Caco-2 (cell line): ENCODE results near the gene ERC2. TPM values are rescaled to one million over a fixed set of nuclear protein-coding genes. Genes with fewer than 3 reads are reported as not detected.

ENCODE experiments used
- BruUV-seq: library from RNA; stranded (reverse); fragments of 400-500 nt; replicated peaks from 2 replicates; lab custom pipeline; 2021; lab: Mats Ljungman, UMichigan
- CTCF ChIA-PET: fragments of 300-600 bp; sonication (Branson Sonifier 250); formaldehyde crosslinking; loops from one replicate; lab custom pipeline; 2022; ENCODE audit warnings: antibody characterized with exemption; lab: Charles Lee
- POLR2A ChIA-PET: fragments of 300-600 bp; sonication (Branson Sonifier 250); formaldehyde crosslinking; loops from one replicate; lab custom pipeline; 2022; ENCODE audit warnings: antibody characterized with exemption; lab: Charles Lee
- DNase-seq, 2 experiments: peaks; one replicate each; pipeline versions ENCODE4 v3.0.0 to v3.0.0-alpha.2; 2020 to 2022
- H3K27me3 ChIP-seq: replicated peaks from 2 replicates; pipeline ENCODE4 v1.6.0; 2011; ENCODE audit warnings: low read length; ENCODE audit not compliant: control insufficient read depth, insufficient read depth
- H3K36me3 ChIP-seq: 2 replicates; pipeline ENCODE4 v1.5.1; 2011; ENCODE audit warnings: low read length; ENCODE audit not compliant: control insufficient read depth, insufficient read depth
- H3K4me1 ChIP-seq: fragments of 250-450 bp; sonication (Bioruptor Pico); 2 replicates; pipeline ENCODE4 v1.5.1; 2020; ENCODE audit warnings: mild to moderate bottlenecking
- H3K4me3 ChIP-seq: 2 replicates; pipeline ENCODE4 v1.5.1; 2011; ENCODE audit warnings: low read depth, mild to moderate bottlenecking, control low read depth, low read length
- H3K9me3 ChIP-seq: fragments of 250-450 bp; sonication (Bioruptor Pico); 2 replicates; pipeline ENCODE4 v1.5.1; 2020; ENCODE audit warnings: mild to moderate bottlenecking, moderate library complexity
- H3K27ac Mint-ChIP-seq: one replicate; pipeline ENCODE4 v1.8.0; 2022; ENCODE audit warnings: mixed read lengths; ENCODE audit not compliant: unreplicated experiment
- H3K27me3 Mint-ChIP-seq: one replicate; pipeline ENCODE4 v1.8.0; 2022; ENCODE audit warnings: mixed read lengths; ENCODE audit not compliant: insufficient read depth, unreplicated experiment
- H3K36me3 Mint-ChIP-seq: one replicate; pipeline ENCODE4 v1.8.0; 2022; ENCODE audit warnings: mild to moderate bottlenecking, mixed read lengths; ENCODE audit not compliant: insufficient read depth, unreplicated experiment
- H3K4me1 Mint-ChIP-seq: one replicate; pipeline ENCODE4 v1.8.0; 2022; ENCODE audit warnings: low read depth, mixed read lengths; ENCODE audit not compliant: unreplicated experiment
- H3K4me3 Mint-ChIP-seq: one replicate; pipeline ENCODE4 v1.8.0; 2022; ENCODE audit warnings: mild to moderate bottlenecking, moderate library complexity, mixed read lengths; ENCODE audit not compliant: unreplicated experiment
- H3K9me3 Mint-ChIP-seq: one replicate; pipeline ENCODE4 v1.8.0; 2022; ENCODE audit warnings: mixed read lengths; ENCODE audit not compliant: unreplicated experiment
- intact Hi-C: fragments of 100-400 bp; cut with micrococcal nuclease; formaldehyde crosslinking; loops from one replicate; pipeline ENCODE4 v1.10.0; 2022; ENCODE audit not compliant: unreplicated experiment
- total RNA-seq: library from RNA; stranded (reverse); gene quantifications from 2 replicates; pipeline ENCODE4 v1.2.3, GENCODE V29; 2022
- TF ChIP-seq, protein P1 (sequence below), 2 experiments: fragments of 200-600 bp in 1 of 2; IDR thresholded peaks; 1 replicate in 1 of 2; 2 replicates in 1 of 2; pipeline versions ENCODE4 v1.5.1 to v1.8.0; 2011 to 2022; ENCODE audit warnings: antibody characterized with exemption in 1 of 2, control low read depth in 1 of 2, inconsistent platforms in 1 of 2, low read depth in 1 of 2, low read length in 1 of 2, mild to moderate bottlenecking in 1 of 2, moderate library complexity in 1 of 2; ENCODE audit not compliant: insufficient read depth in 1 of 2, severe bottlenecking in 1 of 2, unreplicated experiment in 1 of 2

Gene ERC2
- total RNA-seq, 1 experiment from 2014 or later = 0.54 TPM

DNA sequence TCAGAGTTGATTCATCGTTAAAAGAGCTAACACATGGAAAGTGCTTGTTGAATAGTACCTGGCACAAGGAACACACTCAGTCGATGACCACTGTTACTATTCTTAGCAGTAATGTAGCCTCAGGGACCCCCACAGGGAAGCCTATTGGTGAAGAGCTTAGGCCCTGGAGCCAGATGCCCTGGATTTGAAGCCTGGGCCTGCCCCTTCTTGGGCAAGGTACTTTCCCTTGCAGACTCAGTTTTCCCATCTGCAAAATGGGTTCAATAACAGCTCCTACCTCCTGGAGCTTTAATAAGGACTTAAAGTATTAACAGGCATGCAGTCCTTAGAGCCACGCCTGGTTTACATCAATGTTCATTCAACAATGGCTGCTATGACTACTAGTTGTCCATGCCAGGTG is 884.2 kb downstream of the ERC2 start:
- Mint-ChIP-seq H3K9me3 (no peaks in the 10 kb centered on the region), H3K27ac (no peak overlapping the region), H3K4me1 (no peaks in the 10 kb centered on the region), H3K36me3 (no peaks in the 10 kb centered on the region), H3K4me3 (no peak overlapping the region), H3K27me3 (peaks cover 2% of the 10 kb centered on the region)
- intact Hi-C loops = no loop called here
- no peak for DNase-seq
- Histone ChIP-seq H3K36me3 (no peaks in the 10 kb centered on the region), H3K9me3 (no peaks in the 10 kb centered on the region), H3K4me1 (no peaks in the 10 kb centered on the region), H3K27me3 (no peaks in the 10 kb centered on the region), H3K4me3 (no peak overlapping the region)
- ChIA-PET CTCF (no interaction called here), POLR2A (interaction anchor here (0.6 kb wide), 1 partner anchor 16 kb away, joined by 3 read pairs; no protein-coding TSS in a partner anchor)
- TF ChIP-seq, protein P1, sequence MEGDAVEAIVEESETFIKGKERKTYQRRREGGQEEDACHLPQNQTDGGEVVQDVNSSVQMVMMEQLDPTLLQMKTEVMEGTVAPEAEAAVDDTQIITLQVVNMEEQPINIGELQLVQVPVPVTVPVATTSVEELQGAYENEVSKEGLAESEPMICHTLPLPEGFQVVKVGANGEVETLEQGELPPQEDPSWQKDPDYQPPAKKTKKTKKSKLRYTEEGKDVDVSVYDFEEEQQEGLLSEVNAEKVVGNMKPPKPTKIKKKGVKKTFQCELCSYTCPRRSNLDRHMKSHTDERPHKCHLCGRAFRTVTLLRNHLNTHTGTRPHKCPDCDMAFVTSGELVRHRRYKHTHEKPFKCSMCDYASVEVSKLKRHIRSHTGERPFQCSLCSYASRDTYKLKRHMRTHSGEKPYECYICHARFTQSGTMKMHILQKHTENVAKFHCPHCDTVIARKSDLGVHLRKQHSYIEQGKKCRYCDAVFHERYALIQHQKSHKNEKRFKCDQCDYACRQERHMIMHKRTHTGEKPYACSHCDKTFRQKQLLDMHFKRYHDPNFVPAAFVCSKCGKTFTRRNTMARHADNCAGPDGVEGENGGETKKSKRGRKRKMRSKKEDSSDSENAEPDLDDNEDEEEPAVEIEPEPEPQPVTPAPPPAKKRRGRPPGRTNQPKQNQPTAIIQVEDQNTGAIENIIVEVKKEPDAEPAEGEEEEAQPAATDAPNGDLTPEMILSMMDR (IDR thresholded peaks at IDR 0.05; ENCODE audit: insufficient read depth in 1 of 2, low read depth in 1 of 2, low read length in 1 of 2, severe bottlenecking in 1 of 2, unreplicated experiment in 1 of 2) = no peak
- no TSS peak for BruUV-seq

DNA sequence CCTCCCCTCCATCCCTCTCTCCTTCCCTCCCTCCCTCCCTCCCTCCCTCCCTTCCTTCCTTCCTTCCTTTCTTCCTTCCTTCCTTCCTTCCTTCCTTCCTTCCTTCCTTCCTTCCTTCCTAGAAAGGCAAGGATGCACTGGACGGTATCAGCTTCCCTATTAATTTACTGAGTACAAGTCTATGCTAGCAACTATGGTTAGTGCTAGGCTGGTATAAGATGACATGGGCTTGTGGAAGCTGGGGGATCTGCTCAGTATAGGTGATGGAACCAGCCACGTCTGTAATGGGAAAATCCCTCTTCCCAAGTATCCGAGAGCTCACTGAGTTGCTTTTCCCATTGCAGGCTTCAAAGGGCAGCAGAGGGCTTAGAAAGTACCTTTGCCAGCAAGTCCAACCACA is 884.8 kb downstream of the ERC2 start:
- intact Hi-C loops = no loop called here
- no peaks in the 10 kb centered on the region for H3K27me3 ChIP-seq

DNA sequence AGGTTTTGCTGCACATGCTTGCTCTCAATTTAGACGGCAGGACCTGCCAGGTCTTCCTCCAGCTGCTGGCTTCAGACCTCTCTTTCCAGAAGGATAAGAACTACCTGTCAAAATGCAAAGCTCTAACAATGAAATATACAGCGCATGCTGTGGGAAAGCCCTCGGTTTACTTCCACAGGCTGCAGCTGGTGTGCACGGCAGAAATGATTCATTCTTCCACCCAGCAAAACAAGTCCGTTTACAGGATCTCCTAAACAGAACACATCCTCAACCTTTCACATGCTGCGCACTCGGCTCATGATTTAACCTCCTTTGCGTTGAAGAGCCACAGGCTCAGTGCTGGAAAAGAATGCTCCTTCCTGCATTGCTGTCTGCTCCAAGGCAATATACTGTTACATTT is 888.8 kb downstream of the ERC2 start:
- Mint-ChIP-seq H3K9me3 (no peaks in the 10 kb centered on the region), H3K4me3 (no peak overlapping the region), H3K27ac (no peak overlapping the region), H3K36me3 (no peaks in the 10 kb centered on the region), H3K27me3 (no peaks in the 10 kb centered on the region), H3K4me1 (no peaks in the 10 kb centered on the region)
- Histone ChIP-seq H3K36me3 (no peaks in the 10 kb centered on the region), H3K27me3 (no peaks in the 10 kb centered on the region), H3K4me3 (no peak overlapping the region), H3K4me1 (no peaks in the 10 kb centered on the region), H3K9me3 (no peaks in the 10 kb centered on the region)
- ChIA-PET POLR2A (no interaction called here), CTCF (no interaction called here)
- TF ChIP-seq, protein P1 (IDR thresholded peaks at IDR 0.05; ENCODE audit: insufficient read depth in 1 of 2, low read depth in 1 of 2, low read length in 1 of 2, severe bottlenecking in 1 of 2, unreplicated experiment in 1 of 2) = no peak
- BruUV-seq = no TSS peak
- DNase-seq = no peak
- intact Hi-C loops = no loop called here

More for the DNA sequence above, 884.8 kb downstream of the ERC2 start:
- no peak overlapping the region for H3K4me3 Mint-ChIP-seq
- no peaks in the 10 kb centered on the region for H3K4me1 Mint-ChIP-seq
- no peaks in the 10 kb centered on the region for H3K36me3 Mint-ChIP-seq
- ChIA-PET POLR2A (interaction anchor here (0.6 kb wide), 1 partner anchor 16 kb away, joined by 3 read pairs; no protein-coding TSS in a partner anchor), CTCF (no interaction called here)
- Histone ChIP-seq H3K4me1 (no peaks in the 10 kb centered on the region), H3K36me3 (no peaks in the 10 kb centered on the region), H3K9me3 (no peaks in the 10 kb centered on the region), H3K4me3 (no peak overlapping the region)
- TF ChIP-seq, protein P1 (IDR thresholded peaks at IDR 0.05; ENCODE audit: insufficient read depth in 1 of 2, low read depth in 1 of 2, low read length in 1 of 2, severe bottlenecking in 1 of 2, unreplicated experiment in 1 of 2) = no peak
- no peaks in the 10 kb centered on the region for H3K9me3 Mint-ChIP-seq
- no peak overlapping the region for H3K27ac Mint-ChIP-seq
- DNase-seq = no peak
- no peaks in the 10 kb centered on the region for H3K27me3 Mint-ChIP-seq
- BruUV-seq = no TSS peak
